ENCODE results near the gene CHRNA4.

CHRNA4 gene

GRCh38 chr20:63404129-63405085, 43.3 kb upstream of the CHRNA4 start:
- DNase-seq (ENCODE audit: low spot score), result peak; percentile 85
- no peak overlapping the region for H3K27ac ChIP-seq (ENCODE audit: poor library complexity, severe bottlenecking)
- no peaks in the 10 kb centered on the region for H3K36me3 ChIP-seq (ENCODE audit: low read depth)
- no peaks in the 10 kb centered on the region for H3K9me3 ChIP-seq (ENCODE audit: severe bottlenecking)
- H3K27me3 ChIP-seq (ENCODE audit: insufficient read depth, poor library complexity, severe bottlenecking), result peaks cover 38% of the 10 kb centered on the region
- H3K4me1 ChIP-seq (ENCODE audit: insufficient read depth, poor library complexity, severe bottlenecking), result no peaks in the 10 kb centered on the region
- no peak overlapping the region for H3K4me3 ChIP-seq (ENCODE audit: severe bottlenecking)
- ATAC-seq (ENCODE audit: low read depth), result no peak
- TF ChIP-seq, protein P1, sequence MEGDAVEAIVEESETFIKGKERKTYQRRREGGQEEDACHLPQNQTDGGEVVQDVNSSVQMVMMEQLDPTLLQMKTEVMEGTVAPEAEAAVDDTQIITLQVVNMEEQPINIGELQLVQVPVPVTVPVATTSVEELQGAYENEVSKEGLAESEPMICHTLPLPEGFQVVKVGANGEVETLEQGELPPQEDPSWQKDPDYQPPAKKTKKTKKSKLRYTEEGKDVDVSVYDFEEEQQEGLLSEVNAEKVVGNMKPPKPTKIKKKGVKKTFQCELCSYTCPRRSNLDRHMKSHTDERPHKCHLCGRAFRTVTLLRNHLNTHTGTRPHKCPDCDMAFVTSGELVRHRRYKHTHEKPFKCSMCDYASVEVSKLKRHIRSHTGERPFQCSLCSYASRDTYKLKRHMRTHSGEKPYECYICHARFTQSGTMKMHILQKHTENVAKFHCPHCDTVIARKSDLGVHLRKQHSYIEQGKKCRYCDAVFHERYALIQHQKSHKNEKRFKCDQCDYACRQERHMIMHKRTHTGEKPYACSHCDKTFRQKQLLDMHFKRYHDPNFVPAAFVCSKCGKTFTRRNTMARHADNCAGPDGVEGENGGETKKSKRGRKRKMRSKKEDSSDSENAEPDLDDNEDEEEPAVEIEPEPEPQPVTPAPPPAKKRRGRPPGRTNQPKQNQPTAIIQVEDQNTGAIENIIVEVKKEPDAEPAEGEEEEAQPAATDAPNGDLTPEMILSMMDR (IDR thresholded peaks at IDR 0.05; ENCODE audit: poor library complexity, severe bottlenecking), result no peak

GRCh38 chr20:63403403-63404105, 42.4 kb upstream of the CHRNA4 start:
- no peak for ATAC-seq (ENCODE audit: low read depth)

DNA sequence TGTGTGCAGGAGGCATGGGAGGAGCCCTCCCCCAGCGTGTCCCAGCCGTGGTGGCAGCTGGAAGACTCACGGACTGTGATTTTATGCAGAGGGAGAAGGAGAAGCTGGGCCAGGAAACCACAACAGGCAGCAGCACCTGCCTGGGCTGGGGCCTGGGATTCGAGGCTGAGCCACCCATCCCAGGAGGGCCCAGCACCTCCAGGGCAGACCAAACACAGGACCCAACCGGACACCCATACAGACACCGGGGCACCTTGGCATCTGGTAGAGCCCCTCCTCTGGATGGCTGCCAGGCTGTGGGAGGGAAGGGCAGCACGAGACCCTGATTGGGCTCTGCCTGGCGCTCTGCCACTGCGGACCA, 41.7 kb upstream of the CHRNA4 start:
- Histone ChIP-seq H3K27ac (ENCODE audit: poor library complexity, severe bottlenecking) (no peak overlapping the region), H3K9me3 (ENCODE audit: severe bottlenecking) (no peaks in the 10 kb centered on the region), H3K36me3 (ENCODE audit: low read depth) (no peaks in the 10 kb centered on the region), H3K27me3 (ENCODE audit: insufficient read depth, poor library complexity, severe bottlenecking) (peaks cover 52% of the 10 kb centered on the region), H3K4me1 (ENCODE audit: insufficient read depth, poor library complexity, severe bottlenecking) (no peaks in the 10 kb centered on the region), H3K4me3 (ENCODE audit: severe bottlenecking) (no peak overlapping the region)
- ATAC-seq (ENCODE audit: low read depth) (peak; percentile 5; the same call in 1 of the 3 replicates), DNase-seq (ENCODE audit: low spot score) (peak; percentile 83)
- TF ChIP-seq, protein P1 (IDR thresholded peaks at IDR 0.05; ENCODE audit: poor library complexity, severe bottlenecking), result no peak

More at GRCh38 chr20:63403403-63404105, 42.4 kb upstream of the CHRNA4 start:
- H3K9me3 ChIP-seq (ENCODE audit: severe bottlenecking), result no peaks in the 10 kb centered on the region
- no peaks in the 10 kb centered on the region for H3K4me1 ChIP-seq (ENCODE audit: insufficient read depth, poor library complexity, severe bottlenecking)
- no peak overlapping the region for H3K27ac ChIP-seq (ENCODE audit: poor library complexity, severe bottlenecking)
- no peak overlapping the region for H3K4me3 ChIP-seq (ENCODE audit: severe bottlenecking)
- H3K36me3 ChIP-seq (ENCODE audit: low read depth), result no peaks in the 10 kb centered on the region
- no peak for DNase-seq (ENCODE audit: low spot score)
- H3K27me3 ChIP-seq (ENCODE audit: insufficient read depth, poor library complexity, severe bottlenecking), result peaks cover 45% of the 10 kb centered on the region
- TF ChIP-seq, protein P1 (IDR thresholded peaks at IDR 0.05; ENCODE audit: poor library complexity, severe bottlenecking), result no peak

DNA sequence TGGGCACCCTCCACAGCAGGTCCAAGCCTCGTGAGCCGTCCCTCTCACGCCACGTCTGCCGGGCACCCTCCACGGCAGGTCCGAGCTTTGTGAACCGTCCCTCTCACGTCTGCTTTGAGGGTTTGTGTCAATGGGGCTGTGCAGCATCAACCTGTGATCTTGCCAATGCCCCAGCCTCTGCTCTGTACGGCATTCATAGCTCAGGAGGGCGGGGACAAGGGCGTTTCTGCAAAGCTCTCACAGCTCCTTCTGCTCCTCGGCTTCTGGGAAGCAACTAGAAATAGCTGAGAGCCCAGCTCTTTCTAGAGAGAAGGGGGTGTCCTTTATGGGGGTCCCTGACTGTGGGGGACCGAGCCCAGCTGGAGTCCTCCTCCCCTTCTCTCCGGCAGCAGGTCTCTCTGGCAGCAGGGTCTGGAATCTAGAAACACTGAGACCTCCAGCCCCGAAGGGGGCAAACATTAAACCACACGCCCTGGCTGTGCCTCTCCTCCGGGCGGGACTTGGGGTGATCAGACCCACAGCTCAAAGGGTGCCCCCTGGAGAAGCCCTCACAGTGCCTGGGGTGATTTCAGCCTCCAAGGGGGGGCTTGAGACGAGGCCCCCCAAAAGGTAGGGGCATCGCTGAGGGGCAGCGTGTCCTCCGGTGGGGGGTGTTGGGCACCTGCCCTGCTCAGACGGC, 41.2 kb upstream of the CHRNA4 start:
- peaks cover 57% of the 10 kb centered on the region for H3K27me3 ChIP-seq (ENCODE audit: insufficient read depth, poor library complexity, severe bottlenecking)
- peak; percentile 77 for DNase-seq (ENCODE audit: low spot score)
- TF ChIP-seq, protein P1 (IDR thresholded peaks at IDR 0.05; ENCODE audit: poor library complexity, severe bottlenecking), result no peak

More for the DNA sequence above, 41.2 kb upstream of the CHRNA4 start:
- ATAC-seq (ENCODE audit: low read depth), result peak; percentile 23; the same call in 2 of the 3 replicates
- H3K27ac ChIP-seq (ENCODE audit: poor library complexity, severe bottlenecking), result no peak overlapping the region
- no peaks in the 10 kb centered on the region for H3K4me1 ChIP-seq (ENCODE audit: insufficient read depth, poor library complexity, severe bottlenecking)
- no peaks in the 10 kb centered on the region for H3K9me3 ChIP-seq (ENCODE audit: severe bottlenecking)
- H3K36me3 ChIP-seq (ENCODE audit: low read depth), result no peaks in the 10 kb centered on the region
- no peak overlapping the region for H3K4me3 ChIP-seq (ENCODE audit: severe bottlenecking)

Data from RWPE2 (cell line).